Raji (cell line): ENCODE data around the gene ZNF346.

Experiments used
- POLR2A ChIP-seq: IDR thresholded peaks from 2 replicates; pipeline ENCODE4 v1.6.1; 2011; ENCODE audit warnings: low read depth, low read length, control low read depth; ENCODE audit not compliant: insufficient read depth

ZNF346 gene

DNA sequence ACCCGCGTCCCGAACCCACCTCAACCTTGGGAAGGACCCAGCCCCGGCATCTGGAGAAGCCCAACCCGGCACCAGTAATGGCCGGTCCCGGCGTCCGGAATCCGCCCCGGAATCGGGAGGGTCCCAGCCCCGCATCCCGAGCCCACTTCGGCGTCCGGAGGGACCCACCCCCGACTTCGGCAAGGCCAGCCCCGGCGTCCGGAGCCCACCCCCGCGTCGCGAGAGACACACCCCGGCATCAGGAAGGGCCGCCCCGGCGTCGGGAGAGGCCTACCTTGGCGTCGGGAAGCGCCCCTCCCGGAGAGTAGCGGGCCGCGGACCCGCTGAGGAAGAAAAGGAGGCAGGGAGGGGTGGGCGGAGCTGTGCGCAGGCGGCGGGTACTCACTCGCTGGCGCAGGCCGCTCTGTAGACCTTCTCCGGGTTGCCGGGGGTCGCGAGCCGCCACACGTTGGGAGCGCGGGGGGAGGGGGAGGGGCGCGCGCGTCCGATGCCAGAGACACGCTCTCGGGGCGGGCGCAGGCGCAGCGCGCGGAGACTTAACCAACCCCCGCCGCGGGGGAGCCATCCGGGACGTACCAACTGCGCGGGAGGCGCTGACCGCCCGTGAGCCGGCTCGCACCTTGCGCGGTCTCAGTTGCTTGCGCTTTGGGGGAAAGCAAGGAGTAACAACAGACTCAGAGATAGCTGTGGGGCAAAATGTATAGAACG lies 16.1 kb upstream of the ZNF346 start, which contains the start of gene UIMC1:
UIMC1 (minus strand) TSS at position 515 of the 708 bp plus-strand sequence. CDS start 24,164 bp downstream, outside the sequence.
- peak; percentile 73 for TF ChIP-seq POLR2A

- no peak for TF ChIP-seq POLR2A
These were observed 13.8 kb upstream of the ZNF346 start for GRCh38 chr5:177008716-177009115.

DNA sequence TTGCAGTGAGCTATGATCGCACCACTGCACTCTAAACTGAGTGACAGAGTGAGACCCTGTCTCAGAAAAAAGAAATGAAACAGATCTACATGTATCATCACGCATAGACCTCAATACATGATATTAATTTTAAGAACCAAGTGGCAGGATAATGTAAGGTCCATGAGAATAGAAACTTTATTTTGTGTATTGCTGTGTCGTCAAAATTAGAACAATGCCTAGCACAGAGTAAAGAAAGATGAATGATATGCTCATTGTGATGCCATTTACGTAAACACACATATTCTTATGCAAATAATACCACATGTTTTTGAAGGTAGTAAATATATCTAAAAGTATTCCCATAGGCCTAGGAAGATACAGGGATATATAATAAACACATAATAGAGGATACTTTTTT lies 12.3 kb upstream of the ZNF346 start:
- TF ChIP-seq POLR2A, result no peak

GRCh38 chr5:177015156-177015555 lies 7.3 kb upstream of the ZNF346 start:
- no peak for TF ChIP-seq POLR2A

DNA sequence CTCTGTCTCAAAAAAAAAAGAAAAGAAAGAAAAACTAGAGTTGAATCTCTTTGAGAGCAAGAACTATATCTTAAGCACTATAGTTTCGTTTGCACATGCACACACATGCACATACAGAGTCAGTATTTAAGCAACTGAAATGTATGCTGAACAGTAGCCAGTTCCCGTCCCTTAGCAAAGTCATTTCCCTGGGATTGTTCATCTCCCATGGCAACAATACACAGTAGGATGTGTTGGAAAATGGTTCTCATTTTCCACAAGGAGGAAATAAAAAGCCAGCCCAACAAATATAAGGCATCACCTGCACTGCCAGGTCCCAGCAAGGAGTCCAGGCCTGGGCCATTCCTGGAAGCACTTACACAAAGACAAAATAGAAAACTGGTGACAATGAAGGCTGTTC lies 4.2 kb upstream of the ZNF346 start:
- TF ChIP-seq POLR2A, result no peak

- no peak for TF ChIP-seq POLR2A
These were observed 2.5 kb upstream of the ZNF346 start for GRCh38 chr5:177020033-177020432.

DNA sequence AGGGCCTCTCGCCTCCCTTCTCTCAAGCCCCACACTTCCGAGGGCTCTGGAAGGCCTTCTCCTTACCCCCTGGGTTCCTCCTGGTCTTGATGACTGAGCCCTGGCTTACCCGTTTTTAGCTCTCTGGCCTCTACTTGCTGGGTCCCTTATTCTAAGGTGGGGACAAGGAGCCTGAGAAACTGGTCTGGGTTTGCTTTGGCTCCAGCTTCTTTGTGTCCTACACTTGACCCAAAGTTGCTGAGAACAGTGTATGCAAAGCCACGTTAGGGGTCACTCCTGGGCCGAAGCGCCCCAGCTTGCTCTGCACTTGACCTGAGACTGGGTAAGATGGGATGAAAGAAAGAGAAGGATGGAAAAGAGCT lies 788 bp downstream of the ZNF346 start:
- TF ChIP-seq POLR2A, result no peak

- no peak for TF ChIP-seq POLR2A
These were observed 2.1 kb downstream of the ZNF346 start for GRCh38 chr5:177024559-177024958.

DNA sequence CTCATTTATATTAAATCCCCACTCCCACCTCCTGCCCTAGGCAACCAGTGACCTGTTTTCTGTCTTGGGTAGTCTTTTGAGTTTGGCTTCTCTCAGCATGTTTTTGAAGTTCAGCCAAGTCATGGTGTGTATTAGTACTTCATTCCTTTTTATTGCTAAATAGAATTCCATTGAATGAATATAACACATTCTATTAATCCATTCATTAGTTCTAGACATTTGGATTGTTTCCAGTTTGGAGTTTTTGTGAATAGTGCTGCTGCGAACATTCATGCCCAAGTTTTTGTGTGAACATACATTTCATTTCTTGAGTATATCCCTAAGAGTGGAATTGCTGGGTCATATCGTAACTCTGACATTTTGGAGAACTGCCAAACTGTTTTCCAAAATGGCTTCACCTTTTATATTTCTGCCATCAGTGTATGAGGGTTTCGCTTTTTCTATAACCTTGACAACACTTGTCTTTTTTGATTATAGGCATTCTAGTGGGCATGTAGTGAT lies 2.7 kb downstream of the ZNF346 start:
- no peak for TF ChIP-seq POLR2A

DNA sequence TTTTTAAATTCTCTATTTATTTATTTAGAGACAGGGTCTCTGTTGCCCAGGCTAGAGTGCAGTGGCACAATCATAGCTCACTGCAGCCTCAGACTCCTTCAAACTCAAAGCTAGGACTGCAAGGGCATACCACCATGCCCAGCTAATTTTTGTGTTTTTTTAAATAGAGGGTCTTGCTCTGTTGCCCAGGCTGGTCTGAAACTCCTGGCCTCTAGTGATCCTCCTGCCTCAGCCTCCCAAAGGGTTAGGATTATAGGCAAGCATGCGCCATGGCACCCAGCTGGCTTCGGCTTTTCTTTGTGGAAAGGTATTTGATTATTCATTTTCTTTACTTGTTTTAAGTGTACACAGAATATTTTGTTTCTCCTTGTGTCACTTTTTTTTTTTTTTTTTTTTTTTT lies 5.2 kb downstream of the ZNF346 start:
- TF ChIP-seq POLR2A, result no peak

DNA sequence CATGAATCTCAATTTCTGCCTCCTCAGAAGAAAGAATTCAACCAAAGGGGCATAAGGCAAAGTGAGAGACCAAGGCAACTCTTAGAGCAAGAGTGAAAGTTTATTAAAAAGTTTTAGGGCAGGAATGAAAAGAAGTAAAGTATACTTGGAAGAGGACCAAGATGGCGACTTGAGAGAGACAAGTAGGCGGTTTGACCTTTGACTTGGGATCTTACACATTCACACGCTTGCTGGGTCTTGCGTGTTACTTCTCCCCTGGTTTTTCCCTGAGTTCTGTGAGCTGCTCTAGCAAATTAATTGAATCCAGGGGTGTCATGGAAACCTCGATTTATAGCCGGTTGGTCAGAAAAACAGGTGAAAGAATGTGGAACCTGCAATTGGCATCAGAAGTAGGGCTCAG lies 7.0 kb downstream of the ZNF346 start:
- TF ChIP-seq POLR2A, result no peak

- TF ChIP-seq POLR2A, result no peak
These were observed 13.5 kb downstream of the ZNF346 start for GRCh38 chr5:177035976-177036375.

DNA sequence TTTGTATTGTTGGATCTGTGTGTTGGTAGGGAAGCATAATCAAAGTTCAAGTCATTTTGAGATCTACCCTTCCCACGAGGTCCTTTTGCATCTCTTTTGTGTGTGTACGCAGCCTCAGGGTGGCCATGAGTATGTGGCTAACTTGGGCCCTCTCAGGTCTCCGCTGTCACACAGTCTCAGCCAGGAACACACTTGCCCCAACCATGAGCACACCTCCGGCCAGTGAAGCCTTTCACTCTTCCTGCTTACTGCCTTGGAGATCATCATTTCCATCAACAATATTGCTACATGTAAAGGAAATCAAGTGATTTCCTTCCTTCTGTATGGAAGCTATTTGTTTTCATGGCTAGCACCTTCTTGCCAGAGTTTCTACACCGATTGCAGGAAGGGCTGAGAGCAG lies 13.9 kb downstream of the ZNF346 start:
- TF ChIP-seq POLR2A, result no peak

DNA sequence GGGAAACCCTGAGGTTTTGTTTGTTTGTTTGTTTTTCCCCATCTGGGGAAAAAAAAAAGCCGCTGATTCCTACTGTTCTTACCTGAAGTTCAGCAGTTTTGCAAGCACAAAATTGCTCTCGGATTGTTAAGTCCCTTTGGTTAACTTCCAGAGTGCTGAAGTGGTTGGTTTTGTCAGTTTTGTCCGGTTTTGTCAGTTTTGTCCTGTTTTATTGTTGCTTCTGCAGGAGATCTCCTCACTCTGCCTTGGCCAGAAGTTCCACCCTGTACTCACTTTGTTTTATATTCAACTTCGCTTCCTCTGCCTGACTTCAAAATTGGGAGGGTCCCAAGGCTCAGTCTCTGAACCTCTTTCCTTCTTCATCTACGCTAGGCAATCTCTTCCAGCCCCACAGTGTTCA lies 14.4 kb downstream of the ZNF346 start:
- TF ChIP-seq POLR2A, result no peak

DNA sequence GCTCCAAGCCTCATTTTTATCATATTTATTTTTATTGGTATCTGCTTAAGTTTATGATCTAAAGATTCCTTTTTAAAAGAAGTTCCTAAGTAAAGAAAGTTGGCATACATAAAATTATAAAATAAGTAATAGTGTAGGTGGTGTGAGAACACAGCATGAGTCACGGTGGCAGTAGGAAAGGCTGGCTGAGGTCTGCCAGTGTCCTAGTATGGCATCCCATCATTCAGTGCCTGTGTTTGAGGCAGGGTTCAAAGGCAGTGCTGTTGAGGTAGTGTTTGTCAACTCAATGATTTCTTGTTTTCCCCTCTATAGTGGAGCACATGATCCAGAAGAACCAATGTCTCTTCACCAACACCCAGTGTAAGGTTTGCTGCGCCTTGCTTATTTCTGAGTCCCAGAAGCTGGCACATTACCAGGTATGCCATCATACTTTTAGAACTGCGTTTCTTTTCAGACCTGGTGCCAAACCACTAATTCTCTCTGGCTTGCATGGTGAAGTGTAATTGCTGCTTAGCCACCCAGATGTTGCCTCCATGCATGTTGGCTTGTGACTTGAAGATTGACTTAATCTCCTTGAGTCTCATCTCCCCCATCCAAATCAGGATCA lies 18.4 kb downstream of the ZNF346 start:
- no peak for TF ChIP-seq POLR2A

DNA sequence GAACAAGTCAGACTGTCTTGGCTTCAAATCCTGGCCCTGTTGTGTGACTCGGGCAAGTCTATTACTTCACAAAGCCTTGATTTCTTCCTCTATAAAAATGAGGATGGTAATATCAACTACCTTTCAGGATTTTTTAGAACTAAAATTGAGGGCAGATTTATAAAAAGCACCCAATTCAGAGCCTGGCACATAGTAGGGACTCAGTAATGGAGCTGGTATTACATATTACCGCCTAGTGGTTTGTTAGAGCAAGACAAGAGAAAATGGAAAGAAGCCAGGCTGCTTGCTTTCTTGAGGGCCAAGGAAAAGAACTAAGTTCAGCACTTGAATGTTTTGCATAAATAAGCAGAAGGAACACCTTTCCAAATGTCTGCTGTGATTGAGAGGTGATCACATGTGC lies 19.4 kb downstream of the ZNF346 start:
- no peak for TF ChIP-seq POLR2A

DNA sequence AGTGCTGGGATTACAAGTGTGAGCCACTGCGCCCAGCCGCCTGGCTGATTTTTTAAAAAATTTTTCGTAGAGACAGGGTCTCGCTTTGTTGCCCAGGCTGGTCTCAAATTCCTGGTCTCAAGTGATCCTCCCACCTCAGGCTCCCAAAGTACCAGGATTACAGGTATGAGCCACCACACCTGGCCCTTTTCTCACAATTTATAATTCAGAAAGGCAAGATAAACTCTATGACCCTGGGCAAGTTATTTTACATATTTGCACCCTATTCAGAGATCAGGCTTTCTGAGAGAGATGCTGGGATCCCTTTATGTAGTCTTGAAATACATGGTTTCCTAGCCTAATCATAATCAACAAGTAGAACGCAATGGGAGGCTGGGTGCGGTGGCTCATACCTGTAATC lies 20.6 kb downstream of the ZNF346 start:
- no peak for TF ChIP-seq POLR2A
